Neural cell (in vitro differentiated cells): ENCODE results near the gene TMTC1. TPM values are rescaled to one million over a fixed set of nuclear protein-coding genes. Genes with fewer than 3 reads are reported as not detected.
A peak's percentile ranks its signal among the peaks of the same experiment; 100 is the strongest.

Experiments used
- H2AFZ ChIP-seq: fragments of 200-600, 300-800 bp; sonication (generic), shearing (Covaris generic); 2 replicates; pipeline ENCODE4 v1.6.0; 2014; ENCODE audit warnings: low read depth, mild to moderate bottlenecking, antibody characterized with exemption, low read length, moderate library complexity
- H3F3A ChIP-seq: fragments of 200-600 bp; shearing (Covaris generic); 2 replicates; pipeline ENCODE4 v1.6.1; 2016; ENCODE audit warnings: mild to moderate bottlenecking, moderate library complexity, mixed read lengths, antibody characterized with exemption, low read length; ENCODE audit not compliant: insufficient read depth, poor library complexity, severe bottlenecking
- H3K27ac ChIP-seq: fragments of 200-600, 300-800 bp; sonication (generic), shearing (Covaris generic); 2 replicates; pipeline ENCODE4 v1.5.1; 2014; ENCODE audit warnings: mild to moderate bottlenecking, low read length, moderate library complexity
- H3K27me3 ChIP-seq: fragments of 300-800, 200-600 bp; sonication (generic), shearing (Covaris generic); 2 replicates; pipeline ENCODE4 v1.6.0; 2014; ENCODE audit warnings: mild to moderate bottlenecking, low read depth, low read length, moderate library complexity; ENCODE audit not compliant: insufficient read depth
- H3K36me3 ChIP-seq: fragments of 300-800, 200-600 bp; sonication (generic), shearing (Covaris generic); 2 replicates; pipeline ENCODE4 v1.5.1; 2014; ENCODE audit warnings: mild to moderate bottlenecking, antibody characterized with exemption, low read length, moderate library complexity; ENCODE audit not compliant: insufficient read depth
- H3K4me2 ChIP-seq: fragments of 300-800, 200-600 bp; sonication (generic), shearing (Covaris generic); 2 replicates; pipeline ENCODE4 v1.6.0; 2014; ENCODE audit warnings: mild to moderate bottlenecking, low read length
- H3K4me3 ChIP-seq: fragments of 300-800, 200-600 bp; sonication (generic), shearing (Covaris generic); 2 replicates; pipeline ENCODE4 v1.5.1; 2014; ENCODE audit warnings: mild to moderate bottlenecking, low read length, moderate library complexity
- H3K79me2 ChIP-seq: fragments of 200-600 bp; shearing (Covaris generic); replicated peaks from 2 replicates; pipeline ENCODE4 v1.6.0; 2014; ENCODE audit warnings: mild to moderate bottlenecking, low read length, moderate library complexity; ENCODE audit not compliant: insufficient read depth
- H3K9ac ChIP-seq: fragments of 300-800, 200-600 bp; sonication (generic), shearing (Covaris generic); 2 replicates; pipeline ENCODE4 v1.6.1; 2016; ENCODE audit warnings: mild to moderate bottlenecking, low read length, mixed read lengths
- H3K9me2 ChIP-seq: fragments of 200-600 bp; shearing (Covaris generic); 2 replicates; pipeline ENCODE4 v1.6.1; 2016; ENCODE audit warnings: mild to moderate bottlenecking, low read length, mixed read lengths; ENCODE audit not compliant: insufficient read depth
- H3K9me3 ChIP-seq: fragments of 200-600, 300-800 bp; sonication (generic), shearing (Covaris generic); 2 replicates; pipeline ENCODE4 v1.6.1; 2016; ENCODE audit warnings: mild to moderate bottlenecking, mixed run types, low read length, moderate library complexity, mixed read lengths
- H4K20me1 ChIP-seq: fragments of 200-600 bp; shearing (Covaris generic); 2 replicates; pipeline ENCODE4 v1.6.1; 2016; ENCODE audit warnings: mild to moderate bottlenecking, mixed run types; ENCODE audit not compliant: insufficient read depth
- CTCF ChIP-seq: fragments of 450-650 bp; IDR thresholded peaks from 2 replicates; pipeline ENCODE4 v1.5.1; 2014; ENCODE audit warnings: antibody characterized with exemption, mild to moderate bottlenecking, moderate library complexity; ENCODE audit not compliant: poor library complexity, severe bottlenecking
- EP300 ChIP-seq: fragments of 450-650 bp; conservative IDR thresholded peaks from 2 replicates; pipeline ENCODE4 v1.6.1; 2014; ENCODE audit warnings: antibody characterized with exemption, mild to moderate bottlenecking, moderate library complexity; ENCODE audit not compliant: poor library complexity, severe bottlenecking
- EZH2 ChIP-seq: fragments of 200-600, 300-800 bp; shearing (Covaris generic), sonication (generic); IDR thresholded peaks from 2 replicates; pipeline ENCODE4 v1.6.1; 2014; ENCODE audit warnings: antibody characterized with exemption, low read length, borderline replicate concordance, mild to moderate bottlenecking; ENCODE audit not compliant: insufficient read depth, poor library complexity, severe bottlenecking
- MXI1 ChIP-seq: fragments of 450-650 bp; conservative IDR thresholded peaks from 2 replicates; pipeline ENCODE4 v1.6.1; 2014; ENCODE audit warnings: antibody characterized with exemption, mild to moderate bottlenecking; ENCODE audit not compliant: poor library complexity, severe bottlenecking
- POLR2AphosphoS5 ChIP-seq: IDR thresholded peaks from 2 replicates; pipeline ENCODE4 v1.6.1; 2012
- RAD21 ChIP-seq: fragments of 450-650 bp; conservative IDR thresholded peaks from 2 replicates; pipeline ENCODE4 v1.6.1; 2014; ENCODE audit warnings: antibody characterized with exemption, mild to moderate bottlenecking, moderate library complexity
- REST ChIP-seq: IDR thresholded peaks from 2 replicates; pipeline ENCODE4 v1.6.1; 2012; ENCODE audit warnings: borderline replicate concordance
- SMC3 ChIP-seq: fragments of 450-650 bp; conservative IDR thresholded peaks from 2 replicates; pipeline ENCODE4 v1.6.1; 2014; ENCODE audit warnings: antibody characterized with exemption, mild to moderate bottlenecking, moderate library complexity; ENCODE audit not compliant: poor library complexity
- TAF1 ChIP-seq: IDR thresholded peaks from 2 replicates; pipeline ENCODE4 v1.6.1; 2012; ENCODE audit warnings: low read depth
- polyA plus RNA-seq: library from polyadenylated mRNA; depleted of rRNA; stranded (reverse); fragments of >200 nt; gene quantifications from 2 replicates; pipeline ENCODE4 v1.2.3, GENCODE V29; 2014

TMTC1 gene
- polyA plus RNA-seq, 1 donor from 2014 or later = 10.0 TPM

GRCh38 chr12:29700761-29701481 is 82.8 kb downstream of the TMTC1 start:
- Histone ChIP-seq H3K4me3 (no peak overlapping the region), H3K27ac (no peak overlapping the region), H3K4me2 (no peak overlapping the region), H3K27me3 (no peaks in the 10 kb centered on the region), H3K9ac (no peak overlapping the region), H3K9me2 (no peaks in the 10 kb centered on the region), H2AFZ (no peak overlapping the region), H3K9me3 (no peaks in the 10 kb centered on the region), H3K79me2 (no peaks in the 10 kb centered on the region), H4K20me1 (no peaks in the 10 kb centered on the region), H3F3A (no peaks in the 10 kb centered on the region), H3K36me3 (no peaks in the 10 kb centered on the region)
- no peak for TF ChIP-seq EZH2
- no peak for TF ChIP-seq CTCF
- TF ChIP-seq RAD21 = no peak
- TF ChIP-seq MXI1 = no peak
- TF ChIP-seq SMC3 = no peak
- TF ChIP-seq POLR2AphosphoS5 = no peak
- no peak for TF ChIP-seq EP300
- TF ChIP-seq TAF1 = no peak
- TF ChIP-seq REST = no peak

DNA sequence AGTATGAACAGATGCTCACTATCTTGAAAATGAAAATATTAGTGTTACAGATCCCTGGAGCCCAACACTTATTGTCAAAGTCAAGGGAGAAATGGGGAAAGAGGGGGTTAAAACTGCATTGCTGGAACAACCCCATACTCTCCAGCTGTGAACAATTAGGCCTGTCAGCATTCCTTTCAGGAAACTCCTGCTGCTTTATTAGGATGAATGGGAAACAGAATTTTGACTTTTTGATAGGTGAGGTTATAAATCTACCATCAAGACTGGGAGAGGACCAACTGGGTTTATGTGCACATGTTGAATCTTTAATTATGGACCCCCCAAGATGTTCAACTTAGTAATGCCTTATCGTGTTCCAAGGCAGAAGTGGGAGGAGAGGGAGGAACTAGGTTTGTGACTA is 85.0 kb downstream of the TMTC1 start:
- no peaks in the 10 kb centered on the region for H3K27me3 ChIP-seq
- H3K27ac ChIP-seq = no peak overlapping the region
- no peak overlapping the region for H3K4me2 ChIP-seq
- H3K9me3 ChIP-seq = no peaks in the 10 kb centered on the region
- no peaks in the 10 kb centered on the region for H3F3A ChIP-seq
- H3K36me3 ChIP-seq = no peaks in the 10 kb centered on the region
- no peaks in the 10 kb centered on the region for H3K79me2 ChIP-seq
- H3K4me3 ChIP-seq = no peak overlapping the region
- TF ChIP-seq RAD21 = no peak
- TF ChIP-seq SMC3 = no peak
- TF ChIP-seq REST = peak; percentile 63
- TF ChIP-seq POLR2AphosphoS5 = no peak
- no peaks in the 10 kb centered on the region for H3K9me2 ChIP-seq
- H2AFZ ChIP-seq = no peak overlapping the region
- no peaks in the 10 kb centered on the region for H4K20me1 ChIP-seq
- no peak overlapping the region for H3K9ac ChIP-seq
